ENCODE data around the gene SMYD3. TPM values are rescaled to one million over a fixed set of nuclear protein-coding genes. Genes with fewer than 3 reads are reported as not detected.

SMYD3 gene
- polyA plus RNA-seq, 2 of the 4 experiments (the other 2 are of a cell fraction) = 18.2 to 35.2 TPM

DNA sequence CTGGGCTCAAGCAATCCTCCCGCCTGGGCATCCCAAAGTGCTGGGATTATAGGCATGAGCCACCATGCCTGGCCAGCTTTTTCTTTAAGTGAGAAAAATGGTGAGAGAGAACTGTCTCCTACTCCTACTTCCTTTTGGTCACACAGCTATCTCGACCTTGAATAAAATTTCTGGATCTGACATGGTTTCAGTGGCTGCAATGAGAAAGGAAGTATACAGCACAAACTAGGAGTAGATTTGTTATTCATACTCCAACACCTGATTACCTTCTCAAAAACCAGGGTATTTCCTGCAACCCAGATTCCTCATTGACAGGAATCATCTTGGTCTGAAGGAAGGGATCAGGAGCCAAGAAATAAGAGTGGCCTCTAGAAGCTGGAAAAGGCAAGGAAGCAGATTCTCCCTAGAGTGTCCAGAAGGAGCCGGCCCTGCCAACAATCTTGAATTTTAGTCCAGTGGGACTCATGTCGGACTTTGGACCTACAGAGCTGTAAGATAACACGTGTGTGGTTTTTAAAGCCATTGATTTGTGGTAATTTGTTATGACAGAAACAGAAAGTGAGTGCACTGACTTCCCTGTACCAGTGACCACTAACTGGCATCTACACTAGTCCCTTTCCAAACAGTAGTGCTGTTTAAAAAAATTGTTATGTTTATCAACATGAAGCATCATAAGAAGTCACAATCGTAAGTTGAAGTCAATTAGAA, 516.6 kb downstream of the SMYD3 start:
- TF ChIP-seq JUN (IDR thresholded peaks at IDR 0.05) (no peak), POLR2AphosphoS2 (conservative IDR thresholded peaks at IDR 0.05; ENCODE audit: low read length) (no peak), EHF (CRISPR knock-in tag; IDR thresholded peaks at IDR 0.05) (no peak), ZNF302 (CRISPR knock-in tag; IDR thresholded peaks at IDR 0.05) (no peak), NPAS2 (CRISPR knock-in tag; IDR thresholded peaks at IDR 0.05; ENCODE audit: borderline replicate concordance) (no peak), POLR2A (IDR thresholded peaks at IDR 0.05; ENCODE audit: low read length) (no peak), HOXB5 (CRISPR knock-in tag; IDR thresholded peaks at IDR 0.05) (no peak), HOXB13 (CRISPR knock-in tag; IDR thresholded peaks at IDR 0.05; ENCODE audit: low read depth) (no peak), KDM1A (IDR thresholded peaks at IDR 0.05; ENCODE audit: low read depth) (no peak), CHD2 (IDR thresholded peaks at IDR 0.05; ENCODE audit: low read length, partially characterized antibody) (no peak), CBX2 (IDR thresholded peaks at IDR 0.05; ENCODE audit: borderline replicate concordance, low read depth) (no peak), HDAC2 (IDR thresholded peaks at IDR 0.05) (no peak), ZFP36 (IDR thresholded peaks at IDR 0.05; ENCODE audit: borderline replicate concordance, partially characterized antibody) (no peak)
- TF ChIP-seq, protein P1, sequence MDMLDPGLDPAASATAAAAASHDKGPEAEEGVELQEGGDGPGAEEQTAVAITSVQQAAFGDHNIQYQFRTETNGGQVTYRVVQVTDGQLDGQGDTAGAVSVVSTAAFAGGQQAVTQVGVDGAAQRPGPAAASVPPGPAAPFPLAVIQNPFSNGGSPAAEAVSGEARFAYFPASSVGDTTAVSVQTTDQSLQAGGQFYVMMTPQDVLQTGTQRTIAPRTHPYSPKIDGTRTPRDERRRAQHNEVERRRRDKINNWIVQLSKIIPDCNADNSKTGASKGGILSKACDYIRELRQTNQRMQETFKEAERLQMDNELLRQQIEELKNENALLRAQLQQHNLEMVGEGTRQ (IDR thresholded peaks at IDR 0.05) = no peak
- DNase-seq (ENCODE audit: low read depth in 1 of 2, low spot score in 1 of 2) (no peak), FAIRE-seq (no peak), ATAC-seq (no peak)
- WGBS (ENCODE audit: missing lambda C conversion rate) = 78% methylated on average over 6 of the region's 6 CpGs
- POLR2A ChIA-PET = no interaction called here
- Histone ChIP-seq H3K4me2 (no peak overlapping the region), H3K9me3 (no peaks in the 10 kb centered on the region), H3K4me3 (no peak overlapping the region), H3K27ac (no peak overlapping the region), H3K4me1 (peaks cover 10% of the 10 kb centered on the region)
- CTCF ChIA-PET = interaction anchor here (0.7 kb wide), 1 partner anchor 13 kb away, joined by 3 read pairs; no protein-coding TSS in a partner anchor

DNA sequence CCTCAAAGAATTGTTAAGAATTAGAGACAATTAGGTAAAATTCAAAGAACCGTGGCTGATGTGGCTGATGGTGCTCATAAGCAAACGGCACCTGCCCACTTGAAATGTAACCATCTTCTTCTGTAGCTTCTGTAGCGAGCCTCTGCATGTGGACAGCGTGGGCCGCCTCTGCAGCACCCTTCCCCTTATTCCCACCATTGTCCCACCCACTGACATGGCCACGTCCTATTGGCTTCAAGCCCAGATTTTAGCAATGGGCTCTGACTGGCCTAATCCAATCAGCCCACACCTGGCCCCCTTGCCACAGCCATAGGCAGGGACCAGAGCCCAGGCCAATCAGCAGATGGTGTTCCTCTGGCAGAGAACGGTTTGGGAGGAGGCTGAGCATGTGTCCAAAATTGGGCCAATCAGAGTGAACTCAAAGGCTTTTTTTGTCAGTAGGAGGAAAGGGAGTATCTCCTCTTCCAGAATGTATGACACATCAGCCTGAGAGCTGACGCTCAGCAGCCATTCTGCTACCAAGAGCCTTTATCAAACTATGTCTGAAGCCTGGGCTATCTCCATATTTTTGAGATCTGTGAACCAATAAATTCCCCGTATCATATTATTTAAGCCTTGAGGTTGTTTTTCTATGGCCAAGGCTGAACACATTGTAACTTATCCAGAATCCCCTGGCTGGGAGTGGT, 518.5 kb downstream of the SMYD3 start:
- CTCF ChIA-PET = interaction anchor here (0.6 kb wide), 1 partner anchor 15 kb away, joined by 3 read pairs; no protein-coding TSS in a partner anchor
- no peak for TF ChIP-seq KDM5A (IDR thresholded peaks at IDR 0.05)
- TF ChIP-seq NR3C1 (IDR thresholded peaks at IDR 0.05) = no peak
- TF ChIP-seq, protein P2, sequence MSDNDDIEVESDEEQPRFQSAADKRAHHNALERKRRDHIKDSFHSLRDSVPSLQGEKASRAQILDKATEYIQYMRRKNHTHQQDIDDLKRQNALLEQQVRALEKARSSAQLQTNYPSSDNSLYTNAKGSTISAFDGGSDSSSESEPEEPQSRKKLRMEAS (IDR thresholded peaks at IDR 0.05) = no peak
- TF ChIP-seq JUNB (IDR thresholded peaks at IDR 0.05) = no peak
- no peak for TF ChIP-seq RNF2 (IDR thresholded peaks at IDR 0.05; ENCODE audit: borderline replicate concordance, low read depth)
- TF ChIP-seq, protein P3, sequence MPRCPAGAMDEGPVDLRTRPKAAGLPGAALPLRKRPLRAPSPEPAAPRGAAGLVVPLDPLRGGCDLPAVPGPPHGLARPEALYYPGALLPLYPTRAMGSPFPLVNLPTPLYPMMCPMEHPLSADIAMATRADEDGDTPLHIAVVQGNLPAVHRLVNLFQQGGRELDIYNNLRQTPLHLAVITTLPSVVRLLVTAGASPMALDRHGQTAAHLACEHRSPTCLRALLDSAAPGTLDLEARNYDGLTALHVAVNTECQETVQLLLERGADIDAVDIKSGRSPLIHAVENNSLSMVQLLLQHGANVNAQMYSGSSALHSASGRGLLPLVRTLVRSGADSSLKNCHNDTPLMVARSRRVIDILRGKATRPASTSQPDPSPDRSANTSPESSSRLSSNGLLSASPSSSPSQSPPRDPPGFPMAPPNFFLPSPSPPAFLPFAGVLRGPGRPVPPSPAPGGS (IDR thresholded peaks at IDR 0.05) = no peak
- TF ChIP-seq CBX8 (IDR thresholded peaks at IDR 0.05) = no peak
- TF ChIP-seq, protein P1 (IDR thresholded peaks at IDR 0.05) = no peak
- no peak for TF ChIP-seq EHF (CRISPR knock-in tag; IDR thresholded peaks at IDR 0.05)
- no peak for TF ChIP-seq RCOR1 (IDR thresholded peaks at IDR 0.05; ENCODE audit: low read depth, low read length)
- TF ChIP-seq ESRRA (IDR thresholded peaks at IDR 0.05; ENCODE audit: borderline replicate concordance, low read length) = no peak
- TF ChIP-seq BHLHE40 (IDR thresholded peaks at IDR 0.05; ENCODE audit: low read depth, low read length) = no peak
- no peak for TF ChIP-seq ZNF302 (CRISPR knock-in tag; IDR thresholded peaks at IDR 0.05)
- no peak for TF ChIP-seq NPAS2 (CRISPR knock-in tag; IDR thresholded peaks at IDR 0.05; ENCODE audit: borderline replicate concordance)
- TF ChIP-seq FOSL2 (IDR thresholded peaks at IDR 0.05) = no peak
- no peak for TF ChIP-seq FOSL2 (CRISPR knock-in tag; IDR thresholded peaks at IDR 0.05)
- no peak for ATAC-seq
- Histone ChIP-seq H3K27ac (no peak overlapping the region), H3K4me1 (peaks cover 10% of the 10 kb centered on the region), H3K9me3 (no peaks in the 10 kb centered on the region), H3K4me3 (no peak overlapping the region), H3K4me2 (no peak overlapping the region)
- 94% methylated on average over 9 of the region's 9 CpGs for WGBS (ENCODE audit: missing lambda C conversion rate)
- no peak for FAIRE-seq
- POLR2A ChIA-PET = no interaction called here
- DNase-seq (ENCODE audit: low read depth in 1 of 2, low spot score in 1 of 2) = no peak
